ENCODE measurements around the gene HCRTR1. TPM values are rescaled to one million over a fixed set of nuclear protein-coding genes. Genes with fewer than 3 reads are reported as not detected.

Gene HCRTR1
- total and polyA plus RNA-seq, 2 experiments from 2014 or later: not detected

- Histone ChIP-seq H3K36me3 (ENCODE audit: low read depth) (peaks cover 14% of the 10 kb centered on the region; the same call in 1 of the 2 replicates), H2AFZ (no peak overlapping the region), H3K27ac (no peak overlapping the region), H3K9me3 (ENCODE audit: low read depth) (no peaks in the 10 kb centered on the region), H3K4me2 (ENCODE audit: unreplicated experiment) (no peak overlapping the region), H3F3A (ENCODE audit: insufficient read depth) (peaks cover 17% of the 10 kb centered on the region), H3K79me2 (ENCODE audit: insufficient read depth) (0 out of 2 replicates have a peak, but pooled peaks cover 1% of the 10 kb centered on the region), H3K9ac (no peak overlapping the region), H3K27me3 (replicated peaks; ENCODE audit: insufficient read depth) (no peaks in the 10 kb centered on the region), H3K4me1 (ENCODE audit: insufficient read depth) (peaks cover 7% of the 10 kb centered on the region; the same call in 1 of the 2 replicates), H3K4me3 (no peak overlapping the region), H4K20me1 (ENCODE audit: insufficient read depth) (no peaks in the 10 kb centered on the region), H3K9me2 (ENCODE audit: insufficient read depth) (no peaks in the 10 kb centered on the region)
- WGBS, 2 experiments (ENCODE audit: low coverage in 1 of 2, low lambda C conversion rate in 2 of 2, missing lambda C conversion rate in 2 of 2): 17 to 43% methylated on average over 1 of the region's 1 CpG
- TF ChIP-seq EZH2 (IDR thresholded peaks at IDR 0.05; ENCODE audit: insufficient read depth, poor library complexity, severe bottlenecking): no peak
- no peak for TF ChIP-seq EZH2phosphoT487 (IDR thresholded peaks at IDR 0.05; ENCODE audit: insufficient read depth, low read depth)
- in situ Hi-C loops (cut with MboI): loop anchor here (25.0 kb wide), 1 partner anchor 311 kb away; no protein-coding TSS in a partner anchor
- no peak for DNase-seq
Measured at GRCh38 chr1:31651089-31651420, 33.6 kb downstream of the HCRTR1 start.

GRCh38 chr1:31651766-31652165, 34.3 kb downstream of the HCRTR1 start:
- H3K27me3 ChIP-seq (replicated peaks; ENCODE audit: insufficient read depth): no peaks in the 10 kb centered on the region
- WGBS, 2 experiments (ENCODE audit: low coverage in 1 of 2, low lambda C conversion rate in 2 of 2, missing lambda C conversion rate in 2 of 2): 72 to 73% methylated on average over 6 of the region's 6 CpGs
- peaks cover 19% of the 10 kb centered on the region; the same call in 1 of the 2 replicates for H3K36me3 ChIP-seq (ENCODE audit: low read depth)
- H3K9me2 ChIP-seq (ENCODE audit: insufficient read depth): no peaks in the 10 kb centered on the region
- H3K27ac ChIP-seq: no peak overlapping the region
- H3K4me2 ChIP-seq (ENCODE audit: unreplicated experiment): no peak overlapping the region
- H2AFZ ChIP-seq: no peak overlapping the region
- no peaks in the 10 kb centered on the region for H3K79me2 ChIP-seq (ENCODE audit: insufficient read depth)
- H4K20me1 ChIP-seq (ENCODE audit: insufficient read depth): no peaks in the 10 kb centered on the region
- in situ Hi-C loops (cut with MboI): loop anchor here (25.0 kb wide), 1 partner anchor 311 kb away; no protein-coding TSS in a partner anchor
- DNase-seq: no peak
- TF ChIP-seq EZH2 (IDR thresholded peaks at IDR 0.05; ENCODE audit: insufficient read depth, poor library complexity, severe bottlenecking) (no peak), EZH2phosphoT487 (IDR thresholded peaks at IDR 0.05; ENCODE audit: insufficient read depth, low read depth) (no peak)
- peaks cover 7% of the 10 kb centered on the region; the same call in 1 of the 2 replicates for H3K4me1 ChIP-seq (ENCODE audit: insufficient read depth)
- H3K9ac ChIP-seq: no peak overlapping the region
- peaks cover 13% of the 10 kb centered on the region for H3F3A ChIP-seq (ENCODE audit: insufficient read depth)
- H3K4me3 ChIP-seq: no peak overlapping the region
- H3K9me3 ChIP-seq (ENCODE audit: low read depth): no peaks in the 10 kb centered on the region

DNA sequence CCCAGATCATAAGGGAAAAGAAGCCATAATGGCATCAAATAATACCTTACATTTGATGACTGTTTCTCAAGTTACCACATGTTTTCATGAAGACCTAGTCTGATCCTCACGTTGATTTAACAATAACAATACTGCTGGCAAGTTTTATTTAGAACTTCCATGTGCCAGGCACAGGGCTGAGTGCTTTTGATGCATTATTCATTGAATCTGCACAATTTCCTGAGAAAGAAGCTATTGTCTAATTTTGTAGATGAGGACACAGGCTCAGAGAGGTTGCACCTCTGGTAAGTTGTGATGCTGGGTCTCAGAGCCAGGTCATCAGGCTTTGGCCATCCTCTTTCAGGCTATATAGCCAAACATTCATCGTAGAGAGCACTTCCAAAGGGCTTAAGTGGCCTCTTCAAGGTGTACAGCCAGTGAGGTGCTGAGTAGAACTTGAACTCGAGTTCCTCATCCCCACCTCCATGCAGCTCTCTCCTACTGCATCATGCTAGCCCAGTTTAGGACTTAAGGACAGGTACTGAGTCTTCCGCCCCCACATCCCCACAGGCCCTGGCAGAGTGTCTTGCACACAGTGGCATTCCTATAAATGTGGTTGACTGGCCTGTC, 35.5 kb downstream of the HCRTR1 start:
- no peak for DNase-seq
- peaks cover 11% of the 10 kb centered on the region for H3F3A ChIP-seq (ENCODE audit: insufficient read depth)
- in situ Hi-C loops (cut with MboI): loop anchor here (25.0 kb wide), 1 partner anchor 309 kb away; no protein-coding TSS in a partner anchor
- H2AFZ ChIP-seq: no peak overlapping the region
- H3K36me3 ChIP-seq (ENCODE audit: low read depth): peaks cover 23% of the 10 kb centered on the region; the same call in 1 of the 2 replicates
- no peaks in the 10 kb centered on the region for H3K27me3 ChIP-seq (replicated peaks; ENCODE audit: insufficient read depth)
- H3K27ac ChIP-seq: no peak overlapping the region
- H3K9me3 ChIP-seq (ENCODE audit: low read depth): no peaks in the 10 kb centered on the region
- no peak overlapping the region for H3K9ac ChIP-seq
- 0 out of 2 replicates have a peak, but pooled peaks cover 7% of the 10 kb centered on the region for H3K4me1 ChIP-seq (ENCODE audit: insufficient read depth)
- TF ChIP-seq EZH2phosphoT487 (IDR thresholded peaks at IDR 0.05; ENCODE audit: insufficient read depth, low read depth) (no peak), EZH2 (IDR thresholded peaks at IDR 0.05; ENCODE audit: insufficient read depth, poor library complexity, severe bottlenecking) (no peak)
- H3K4me2 ChIP-seq (ENCODE audit: unreplicated experiment): no peak overlapping the region
- H4K20me1 ChIP-seq (ENCODE audit: insufficient read depth): no peaks in the 10 kb centered on the region
- 64 to 65% methylated on average over 4 of the region's 4 CpGs for WGBS, 2 experiments (ENCODE audit: low coverage in 1 of 2, low lambda C conversion rate in 2 of 2, missing lambda C conversion rate in 2 of 2)
- no peak overlapping the region for H3K4me3 ChIP-seq
- H3K79me2 ChIP-seq (ENCODE audit: insufficient read depth): no peaks in the 10 kb centered on the region
- H3K9me2 ChIP-seq (ENCODE audit: insufficient read depth): no peaks in the 10 kb centered on the region

DNA sequence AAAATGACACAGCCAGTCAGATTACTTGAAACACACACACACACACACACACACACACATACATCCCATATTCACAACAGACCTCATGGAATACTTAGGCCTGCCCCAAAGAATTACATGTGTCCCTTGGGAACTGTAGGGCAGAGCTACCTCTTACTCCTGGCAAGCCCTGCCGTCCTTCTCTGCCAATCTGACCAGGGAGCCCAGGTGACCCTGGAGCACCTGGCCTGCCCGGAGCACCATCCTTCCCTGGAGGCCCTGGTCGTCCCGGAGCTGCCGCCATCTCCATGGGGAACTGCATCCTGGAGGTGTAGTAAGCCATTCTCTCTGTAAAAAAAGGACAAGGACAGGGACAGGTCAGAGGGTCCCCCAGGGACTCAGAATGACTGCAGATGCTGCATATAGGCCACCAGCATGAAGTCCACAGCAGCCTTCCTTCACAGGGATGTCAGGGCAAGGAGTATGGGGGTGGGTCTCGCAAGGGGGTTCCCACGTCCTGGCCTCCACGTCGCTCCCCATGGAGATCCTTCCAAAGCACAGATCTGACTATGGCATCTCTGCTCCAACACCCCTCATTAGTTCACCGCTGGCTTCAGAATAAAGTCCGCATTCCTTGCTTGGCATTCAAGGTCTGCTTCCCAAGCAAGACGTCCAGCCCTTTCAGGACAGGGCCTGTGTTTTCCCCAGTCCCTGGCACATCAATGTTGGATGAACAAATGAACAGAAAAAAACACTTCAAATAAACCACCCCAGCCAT, 36.4 kb downstream of the HCRTR1 start:
- Histone ChIP-seq H3K9me3 (ENCODE audit: low read depth) (no peaks in the 10 kb centered on the region), H3K9ac (no peak overlapping the region), H3K36me3 (ENCODE audit: low read depth) (peaks cover 26% of the 10 kb centered on the region; the same call in 1 of the 2 replicates), H3K4me1 (ENCODE audit: insufficient read depth) (no peaks in the 10 kb centered on the region), H3K79me2 (ENCODE audit: insufficient read depth) (no peaks in the 10 kb centered on the region), H3K27ac (no peak overlapping the region), H2AFZ (no peak overlapping the region), H3K27me3 (replicated peaks; ENCODE audit: insufficient read depth) (no peaks in the 10 kb centered on the region), H3K9me2 (ENCODE audit: insufficient read depth) (no peaks in the 10 kb centered on the region), H3K4me2 (ENCODE audit: unreplicated experiment) (no peak overlapping the region), H3K4me3 (no peak overlapping the region), H4K20me1 (ENCODE audit: insufficient read depth) (no peaks in the 10 kb centered on the region), H3F3A (ENCODE audit: insufficient read depth) (peaks cover 11% of the 10 kb centered on the region)
- TF ChIP-seq EZH2phosphoT487 (IDR thresholded peaks at IDR 0.05; ENCODE audit: insufficient read depth, low read depth) (no peak), EZH2 (IDR thresholded peaks at IDR 0.05; ENCODE audit: insufficient read depth, poor library complexity, severe bottlenecking) (no peak)
- 92% methylated on average over 11 to 12 of the region's 12 CpGs for WGBS, 2 experiments (ENCODE audit: low coverage in 1 of 2, low lambda C conversion rate in 2 of 2, missing lambda C conversion rate in 2 of 2)
- no peak for DNase-seq
- in situ Hi-C loops (cut with MboI): loop anchor here (25.0 kb wide), 1 partner anchor 308 kb away; no protein-coding TSS in a partner anchor

Data from GM23248 (cell line).